HG03025 (cell line): ENCODE data around the gene LIN7C.
"Not testable (repeated sequence)": the region's sequence is repeated elsewhere in the genome, so short reads cannot be mapped to it uniquely, and the experiment has no call there.

ENCODE experiments used
- ATAC-seq: cut with Tn5 transposase; IDR thresholded peaks from one replicate; pipeline ENCODE4 v1.9.1; 2021; ENCODE audit warnings: mild to moderate bottlenecking, moderate library complexity; ENCODE audit not compliant: unreplicated experiment, low FRiP score

The LIN7C gene

DNA sequence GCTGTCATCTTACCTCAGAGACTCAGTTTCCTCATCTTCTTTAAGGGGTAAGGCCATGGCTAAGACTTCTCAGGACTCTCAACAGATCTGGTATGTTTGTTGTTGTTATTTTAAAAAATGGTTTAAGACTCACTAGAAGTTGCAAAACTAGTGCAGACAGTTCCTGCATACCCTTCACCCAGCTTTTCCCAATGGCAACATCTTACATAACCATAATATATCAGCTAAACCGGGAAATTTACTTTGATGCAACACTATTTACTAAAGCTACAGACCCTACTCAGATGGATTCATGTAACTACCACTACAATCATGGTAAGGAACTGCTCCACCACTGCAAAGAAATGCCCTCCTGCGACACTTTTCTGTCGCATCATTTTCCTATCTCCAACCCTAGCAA, 54.4 kb downstream of the LIN7C start:
- ATAC-seq = no peak

- ATAC-seq = no peak
Observed at GRCh38 chr11:27451244-27451965, 55.2 kb downstream of the LIN7C start.

GRCh38 chr11:27448184-27448540, 58.4 kb downstream of the LIN7C start:
- not testable (repeated sequence) for ATAC-seq

- no peak for ATAC-seq
Observed at GRCh38 chr11:27447288-27448183, 59.0 kb downstream of the LIN7C start.

GRCh38 chr11:27445625-27446024, 60.9 kb downstream of the LIN7C start:
- no peak for ATAC-seq

GRCh38 chr11:27444801-27445215, 61.8 kb downstream of the LIN7C start:
- no peak for ATAC-seq
